ENCODE data around the gene DCTPP1. TPM values are rescaled to one million over a fixed set of nuclear protein-coding genes. Genes with fewer than 3 reads are reported as not detected.

DCTPP1 gene
- total RNA-seq, 4 donors from 2014 or later: 14.7 to 18.8 (median 17.9) TPM

GRCh38 chr16:30381291-30382041, 48.4 kb downstream of the DCTPP1 start:
- H3K4me3 ChIP-seq (ENCODE audit: low read depth, poor library complexity, severe bottlenecking): no peak overlapping the region
- TF ChIP-seq, protein P1, sequence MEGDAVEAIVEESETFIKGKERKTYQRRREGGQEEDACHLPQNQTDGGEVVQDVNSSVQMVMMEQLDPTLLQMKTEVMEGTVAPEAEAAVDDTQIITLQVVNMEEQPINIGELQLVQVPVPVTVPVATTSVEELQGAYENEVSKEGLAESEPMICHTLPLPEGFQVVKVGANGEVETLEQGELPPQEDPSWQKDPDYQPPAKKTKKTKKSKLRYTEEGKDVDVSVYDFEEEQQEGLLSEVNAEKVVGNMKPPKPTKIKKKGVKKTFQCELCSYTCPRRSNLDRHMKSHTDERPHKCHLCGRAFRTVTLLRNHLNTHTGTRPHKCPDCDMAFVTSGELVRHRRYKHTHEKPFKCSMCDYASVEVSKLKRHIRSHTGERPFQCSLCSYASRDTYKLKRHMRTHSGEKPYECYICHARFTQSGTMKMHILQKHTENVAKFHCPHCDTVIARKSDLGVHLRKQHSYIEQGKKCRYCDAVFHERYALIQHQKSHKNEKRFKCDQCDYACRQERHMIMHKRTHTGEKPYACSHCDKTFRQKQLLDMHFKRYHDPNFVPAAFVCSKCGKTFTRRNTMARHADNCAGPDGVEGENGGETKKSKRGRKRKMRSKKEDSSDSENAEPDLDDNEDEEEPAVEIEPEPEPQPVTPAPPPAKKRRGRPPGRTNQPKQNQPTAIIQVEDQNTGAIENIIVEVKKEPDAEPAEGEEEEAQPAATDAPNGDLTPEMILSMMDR (IDR thresholded peaks at IDR 0.05): no peak
- no peak for TF ChIP-seq POLR2A (IDR thresholded peaks at IDR 0.05)
- DNase-seq (ENCODE audit: low spot score in 2 of 2): no peak
- intact Hi-C loops (cut with DNase I; ENCODE audit: low total_unique reads): no loop called here
- 82 to 83% methylated on average over 13 of the region's 13 CpGs for WGBS, 2 donors

DNA sequence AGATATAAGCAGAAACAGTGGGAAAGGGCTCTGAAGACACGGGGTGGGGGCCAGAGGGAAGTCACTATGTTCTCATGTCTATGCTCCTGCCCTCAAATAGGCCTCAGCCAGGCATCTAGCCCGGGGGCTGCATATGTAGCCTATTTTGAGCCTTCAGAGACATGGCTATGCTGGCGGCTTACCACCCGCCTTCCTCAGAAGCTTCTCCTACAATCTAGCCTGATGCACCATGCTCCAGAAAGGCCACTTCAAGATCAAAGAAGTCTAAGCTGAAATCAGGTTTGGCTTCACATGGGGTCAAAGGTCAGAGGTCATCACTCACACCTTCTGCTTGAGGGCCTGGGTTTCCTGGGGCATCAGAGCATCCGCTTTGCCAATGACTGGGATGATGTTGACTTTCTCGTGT, 49.0 kb downstream of the DCTPP1 start:
- intact Hi-C loops (cut with DNase I; ENCODE audit: low total_unique reads): no loop called here
- TF ChIP-seq POLR2A (IDR thresholded peaks at IDR 0.05): no peak
- TF ChIP-seq, protein P1 (IDR thresholded peaks at IDR 0.05): no peak
- no peak overlapping the region for H3K4me3 ChIP-seq (ENCODE audit: low read depth, poor library complexity, severe bottlenecking)
- 72 to 75% methylated on average over 6 of the region's 6 CpGs for WGBS, 2 donors
- DNase-seq (ENCODE audit: low spot score in 2 of 2): no peak

GRCh38 chr16:30380072-30380802, 49.6 kb downstream of the DCTPP1 start:
- no peak for TF ChIP-seq POLR2A (IDR thresholded peaks at IDR 0.05)
- TF ChIP-seq, protein P1 (IDR thresholded peaks at IDR 0.05): no peak
- WGBS, 2 donors: 89 to 90% methylated on average over 4 of the region's 4 CpGs
- intact Hi-C loops (cut with DNase I; ENCODE audit: low total_unique reads): no loop called here
- H3K4me3 ChIP-seq (ENCODE audit: low read depth, poor library complexity, severe bottlenecking): no peak overlapping the region
- no peak for DNase-seq (ENCODE audit: low spot score in 2 of 2)

- intact Hi-C loops (cut with DNase I; ENCODE audit: low total_unique reads): no loop called here
- DNase-seq (ENCODE audit: low spot score in 2 of 2): peak in 1 of 2 donors; percentile 86
- TF ChIP-seq POLR2A (IDR thresholded peaks at IDR 0.05): no peak
- TF ChIP-seq, protein P1 (IDR thresholded peaks at IDR 0.05): no peak
- H3K4me3 ChIP-seq (ENCODE audit: low read depth, poor library complexity, severe bottlenecking): peak overlapping the region; percentile 57
- 36 to 46% methylated on average over 17 to 27 of the region's 27 CpGs for WGBS, 2 donors
Observed at GRCh38 chr16:30379158-30379783, 50.6 kb downstream of the DCTPP1 start.

GRCh38 chr16:30378236-30379157, 51.3 kb downstream of the DCTPP1 start:
- H3K4me3 ChIP-seq (ENCODE audit: low read depth, poor library complexity, severe bottlenecking): peak overlapping the region; percentile 57
- intact Hi-C loops (cut with DNase I; ENCODE audit: low total_unique reads): no loop called here

More at GRCh38 chr16:30378236-30379157, 51.3 kb downstream of the DCTPP1 start:
- TF ChIP-seq, protein P1 (IDR thresholded peaks at IDR 0.05): no peak
- TF ChIP-seq POLR2A (IDR thresholded peaks at IDR 0.05): no peak
- DNase-seq (ENCODE audit: low spot score in 2 of 2): peak; percentile 99 to 100
- WGBS, 2 donors: 0% methylated on average over 66 of the region's 67 CpGs

All from lower leg skin (tissue), 4 donors.